HepG2 (cell line): ENCODE results near the gene DQX1. TPM values are rescaled to one million over a fixed set of nuclear protein-coding genes. Genes with fewer than 3 reads are reported as not detected.
A peak's percentile ranks its signal among the peaks of the same experiment; 100 is the strongest.

ENCODE experiments used
- ASH2L ChIP-seq: fragments of 300-600, 200-600 bp; sonication (generic); IDR thresholded peaks from 2 replicates; pipeline ENCODE4 v1.7.0; 2017; ENCODE audit warnings: low read depth, mild to moderate bottlenecking, moderate library complexity, mixed read lengths, low read length; ENCODE audit not compliant: insufficient read length
- CCDC6 ChIP-seq: sonication (generic); formaldehyde crosslinking; IDR thresholded peaks from 2 replicates; pipeline ENCODE4 v1.8.1; 2022; ENCODE audit warnings: mild to moderate bottlenecking, missing genetic modification reagents, moderate library complexity
- CEBPG ChIP-seq: IDR thresholded peaks from 2 replicates; pipeline ENCODE4 v1.6.1; 2016
- FOXJ3 ChIP-seq: sonication (generic); formaldehyde crosslinking; IDR thresholded peaks from 2 replicates; pipeline ENCODE4 v1.4.0; 2020; ENCODE audit warnings: missing genetic modification reagents, mild to moderate bottlenecking, borderline replicate concordance
- FOXO1 ChIP-seq: sonication (generic); formaldehyde crosslinking; IDR thresholded peaks from 2 replicates; pipeline ENCODE4 v1.4.0; 2020; ENCODE audit warnings: missing genetic modification reagents
- HOXA7 ChIP-seq: sonication (generic); formaldehyde crosslinking; IDR thresholded peaks from 2 replicates; pipeline ENCODE4 v1.8.1; 2022; ENCODE audit warnings: mild to moderate bottlenecking, missing genetic modification reagents, moderate library complexity
- KDM4B ChIP-seq: sonication (generic); formaldehyde crosslinking; IDR thresholded peaks from 2 replicates; pipeline ENCODE4 v1.4.0; 2020; ENCODE audit warnings: missing genetic modification reagents
- KDM5B ChIP-seq: sonication (generic); formaldehyde crosslinking; IDR thresholded peaks from 2 replicates; pipeline ENCODE4 v1.4.0; 2020; ENCODE audit warnings: missing genetic modification reagents, mild to moderate bottlenecking, borderline replicate concordance
- KLF13 ChIP-seq: sonication (generic); formaldehyde crosslinking; IDR thresholded peaks from 2 replicates; pipeline ENCODE4 v1.4.0; 2020; ENCODE audit warnings: mild to moderate bottlenecking, missing genetic modification reagents
- RBFOX2 ChIP-seq: fragments of 200-400 bp; formaldehyde crosslinking; IDR thresholded peaks from 2 replicates; pipeline ENCODE4 v1.6.1; 2017; ENCODE audit warnings: low read depth, mild to moderate bottlenecking, low read length
- SKI ChIP-seq: fragments of 450-650 bp; IDR thresholded peaks from one replicate; pipeline ENCODE4 v1.6.1; 2018; ENCODE audit warnings: mild to moderate bottlenecking; ENCODE audit not compliant: partially characterized antibody
- SRSF4 ChIP-seq: fragments of 200-400 bp; formaldehyde crosslinking; IDR thresholded peaks from one replicate; pipeline ENCODE4 v1.6.1; 2018; ENCODE audit warnings: mild to moderate bottlenecking, low read depth, low read length, moderate library complexity; ENCODE audit not compliant: poor library complexity, severe bottlenecking
- STAT5B ChIP-seq: sonication (generic); formaldehyde crosslinking; IDR thresholded peaks from 2 replicates; pipeline ENCODE4 v1.4.0; 2020; ENCODE audit warnings: missing genetic modification reagents
- ZBTB1 ChIP-seq: sonication (generic); formaldehyde crosslinking; IDR thresholded peaks from 2 replicates; pipeline ENCODE4 v1.4.0; 2020; ENCODE audit warnings: missing genetic modification reagents, borderline replicate concordance
- ZFP36L1 ChIP-seq: sonication (generic); formaldehyde crosslinking; IDR thresholded peaks from 2 replicates; pipeline ENCODE4 v1.8.0; 2022; ENCODE audit warnings: mild to moderate bottlenecking, missing genetic modification reagents, moderate library complexity
- ZFP36L2 ChIP-seq: sonication (generic); formaldehyde crosslinking; IDR thresholded peaks from 2 replicates; pipeline ENCODE4 v1.4.0; 2020; ENCODE audit warnings: missing genetic modification reagents
- ZFP62 ChIP-seq: sonication (generic); formaldehyde crosslinking; IDR thresholded peaks from 2 replicates; pipeline ENCODE4 v1.4.0; 2020; ENCODE audit warnings: missing genetic modification reagents
- ZFY ChIP-seq: sonication (generic); formaldehyde crosslinking; IDR thresholded peaks from 2 replicates; pipeline ENCODE4 v1.4.0; 2020; ENCODE audit warnings: missing genetic modification reagents
- ZFYVE20 ChIP-seq: sonication (generic); formaldehyde crosslinking; IDR thresholded peaks from 2 replicates; pipeline ENCODE4 v1.8.0; 2023; ENCODE audit warnings: low read depth, mild to moderate bottlenecking, moderate library complexity, missing genetic modification reagents, borderline replicate concordance
- ZNF12 ChIP-seq: sonication (generic); formaldehyde crosslinking; IDR thresholded peaks from 2 replicates; pipeline ENCODE4 v1.5.0; 2020; ENCODE audit warnings: missing genetic modification reagents
- ZNF317 ChIP-seq: sonication (generic); formaldehyde crosslinking; IDR thresholded peaks from 2 replicates; pipeline ENCODE4 v1.5.0; 2020; ENCODE audit warnings: mild to moderate bottlenecking, missing genetic modification reagents
- ZNF441 ChIP-seq: sonication (generic); formaldehyde crosslinking; IDR thresholded peaks from 2 replicates; pipeline ENCODE4 v1.7.0; 2021; ENCODE audit warnings: missing genetic modification reagents, borderline replicate concordance
- ZNF446 ChIP-seq: sonication (generic); formaldehyde crosslinking; IDR thresholded peaks from 2 replicates; pipeline ENCODE4 v1.5.0; 2020; ENCODE audit warnings: mild to moderate bottlenecking, missing genetic modification reagents
- ZNF460 ChIP-seq: sonication (generic); formaldehyde crosslinking; IDR thresholded peaks from 2 replicates; pipeline ENCODE4 v1.5.1; 2020; ENCODE audit warnings: missing genetic modification reagents, mild to moderate bottlenecking, borderline replicate concordance
- ZNF549 ChIP-seq: sonication (generic); formaldehyde crosslinking; IDR thresholded peaks from 2 replicates; pipeline ENCODE4 v1.5.0; 2020; ENCODE audit warnings: missing genetic modification reagents
- ZNF660 ChIP-seq: sonication (generic); formaldehyde crosslinking; IDR thresholded peaks from 2 replicates; pipeline ENCODE4 v1.5.1; 2020; ENCODE audit warnings: mild to moderate bottlenecking, low read depth, missing genetic modification reagents, borderline replicate concordance
- ZNF772 ChIP-seq: sonication (generic); formaldehyde crosslinking; IDR thresholded peaks from 2 replicates; pipeline ENCODE4 v1.5.0; 2020; ENCODE audit warnings: mild to moderate bottlenecking, missing genetic modification reagents
- ZNF839 ChIP-seq: sonication (generic); formaldehyde crosslinking; IDR thresholded peaks from 2 replicates; pipeline ENCODE4 v1.4.0; 2020; ENCODE audit warnings: missing genetic modification reagents, mild to moderate bottlenecking, borderline replicate concordance
- polyA plus RNA-seq, 8 experiments: library from polyadenylated mRNA; depleted of rRNA in 3 of 8; stranded (reverse) in 7 of 8; unstranded in 1 of 8; fragments of >200 nt; fragmentation: Illumina TruSeq in 4 of 8; extraction: Trizol in 4 of 8; gene quantifications; 2 replicates each; pipeline versions ENCODE4 v1.2.1 to v1.2.3, GENCODE V29; 2011 to 2016; ENCODE audit warnings: low read depth in 4 of 8, missing spikeins in 1 of 8, mixed read lengths in 1 of 8; ENCODE audit not compliant: insufficient read depth in 1 of 8
- total RNA-seq, 5 experiments: library from RNA; depleted of rRNA; stranded (reverse); fragments of >200 nt; fragmentation: Illumina TruSeq; extraction: Trizol; gene quantifications; 2 replicates each; pipeline ENCODE4 v1.2.3, GENCODE V29; 2016; ENCODE audit warnings: low read depth in 1 of 5
- TF ChIP-seq, protein P1 (sequence below): sonication (generic); formaldehyde crosslinking; IDR thresholded peaks from 2 replicates; pipeline ENCODE4 v1.4.0; 2020; ENCODE audit warnings: missing genetic modification reagents

The DQX1 gene
- total and polyA plus RNA-seq, 2 of the 13 experiments (the other 11 are each of a cell fraction or from before 2014, with no cell fraction given) = 27.6 to 89.8 TPM

DNA sequence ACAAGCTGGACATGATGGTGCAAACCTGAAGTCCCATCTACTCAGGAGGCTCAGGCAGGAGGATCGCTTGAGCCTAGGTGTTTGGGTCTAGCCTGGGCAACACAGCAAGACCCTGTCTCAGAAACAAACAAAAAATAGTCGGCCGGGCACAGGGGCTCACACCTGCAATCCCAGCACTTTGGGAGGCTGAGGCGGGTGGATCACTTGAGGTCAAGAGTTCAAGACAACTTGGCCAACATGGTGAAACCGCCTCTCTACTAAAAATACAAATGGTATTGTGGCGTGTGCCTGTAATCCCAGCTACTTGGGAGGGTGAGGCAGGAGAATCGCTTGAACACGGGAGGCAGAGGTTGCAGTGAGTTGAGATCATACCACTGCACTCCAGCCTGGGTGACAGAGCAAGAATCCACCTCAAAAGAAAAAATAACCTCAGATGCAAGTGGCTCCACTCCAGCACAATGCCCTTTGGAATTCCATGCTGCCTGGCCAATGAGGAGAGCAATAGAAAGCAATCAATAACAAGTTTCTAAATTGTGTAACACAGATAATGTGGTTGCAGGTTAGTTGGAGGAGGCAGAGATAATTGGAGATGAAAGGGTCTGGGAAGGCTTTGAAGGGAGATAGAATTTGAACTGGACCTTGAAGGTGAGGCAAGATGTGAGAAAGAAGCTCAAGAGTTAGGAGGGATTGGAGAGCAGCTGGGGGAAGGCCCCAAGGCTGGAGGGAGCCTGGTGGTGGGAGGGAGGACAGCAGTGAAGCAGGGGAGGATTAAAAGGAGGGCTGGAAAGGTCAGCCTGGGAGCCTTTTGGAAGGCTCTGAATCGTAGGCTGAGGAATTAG lies 37.2 kb downstream of the DQX1 start (continued):
- TF ChIP-seq, protein P1, sequence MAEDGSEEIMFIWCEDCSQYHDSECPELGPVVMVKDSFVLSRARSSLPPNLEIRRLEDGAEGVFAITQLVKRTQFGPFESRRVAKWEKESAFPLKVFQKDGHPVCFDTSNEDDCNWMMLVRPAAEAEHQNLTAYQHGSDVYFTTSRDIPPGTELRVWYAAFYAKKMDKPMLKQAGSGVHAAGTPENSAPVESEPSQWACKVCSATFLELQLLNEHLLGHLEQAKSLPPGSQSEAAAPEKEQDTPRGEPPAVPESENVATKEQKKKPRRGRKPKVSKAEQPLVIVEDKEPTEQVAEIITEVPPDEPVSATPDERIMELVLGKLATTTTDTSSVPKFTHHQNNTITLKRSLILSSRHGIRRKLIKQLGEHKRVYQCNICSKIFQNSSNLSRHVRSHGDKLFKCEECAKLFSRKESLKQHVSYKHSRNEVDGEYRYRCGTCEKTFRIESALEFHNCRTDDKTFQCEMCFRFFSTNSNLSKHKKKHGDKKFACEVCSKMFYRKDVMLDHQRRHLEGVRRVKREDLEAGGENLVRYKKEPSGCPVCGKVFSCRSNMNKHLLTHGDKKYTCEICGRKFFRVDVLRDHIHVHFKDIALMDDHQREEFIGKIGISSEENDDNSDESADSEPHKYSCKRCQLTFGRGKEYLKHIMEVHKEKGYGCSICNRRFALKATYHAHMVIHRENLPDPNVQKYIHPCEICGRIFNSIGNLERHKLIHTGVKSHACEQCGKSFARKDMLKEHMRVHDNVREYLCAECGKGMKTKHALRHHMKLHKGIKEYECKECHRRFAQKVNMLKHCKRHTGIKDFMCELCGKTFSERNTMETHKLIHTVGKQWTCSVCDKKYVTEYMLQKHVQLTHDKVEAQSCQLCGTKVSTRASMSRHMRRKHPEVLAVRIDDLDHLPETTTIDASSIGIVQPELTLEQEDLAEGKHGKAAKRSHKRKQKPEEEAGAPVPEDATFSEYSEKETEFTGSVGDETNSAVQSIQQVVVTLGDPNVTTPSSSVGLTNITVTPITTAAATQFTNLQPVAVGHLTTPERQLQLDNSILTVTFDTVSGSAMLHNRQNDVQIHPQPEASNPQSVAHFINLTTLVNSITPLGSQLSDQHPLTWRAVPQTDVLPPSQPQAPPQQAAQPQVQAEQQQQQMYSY (CRISPR knock-in tag) = no peak
- TF ChIP-seq ZBTB1 (CRISPR knock-in tag) = no peak
- no peak for TF ChIP-seq STAT5B
- TF ChIP-seq ZFY (CRISPR knock-in tag) = 0 out of 2 replicates have a peak, but pooled peaks have one; percentile 5
- TF ChIP-seq ZNF12 (CRISPR knock-in tag) = no peak
- TF ChIP-seq ZFYVE20 (CRISPR knock-in tag) = no peak
- TF ChIP-seq SKI = peak; percentile 72
- TF ChIP-seq ZNF660 (CRISPR knock-in tag) = no peak
- peak; percentile 76; the same call in 1 of the 2 replicates for TF ChIP-seq ZNF460 (CRISPR knock-in tag)
- TF ChIP-seq ZFP36L1 (CRISPR knock-in tag) = no peak
- no peak for TF ChIP-seq ZNF446
- peak; percentile 93; the same call in 1 of the 2 replicates for TF ChIP-seq HOXA7
- peak; percentile 95 for TF ChIP-seq CEBPG
- TF ChIP-seq SRSF4 = no peak
- TF ChIP-seq ZFP36L2 (CRISPR knock-in tag) = no peak
- 0 out of 2 replicates have a peak, but pooled peaks have one; percentile 23 for TF ChIP-seq ZNF772 (CRISPR knock-in tag)
- TF ChIP-seq ZNF549 (CRISPR knock-in tag) = no peak
- no peak for TF ChIP-seq KLF13 (CRISPR knock-in tag)
- peak; percentile 69 for TF ChIP-seq ASH2L
- TF ChIP-seq ZNF317 (CRISPR knock-in tag) = no peak
- 0 out of 2 replicates have a peak, but pooled peaks have one; percentile 5 for TF ChIP-seq RBFOX2
- TF ChIP-seq FOXJ3 (CRISPR knock-in tag) = peak; percentile 54; the same call in 1 of the 2 replicates
- no peak for TF ChIP-seq ZFP62
- peak; percentile 51 for TF ChIP-seq CCDC6 (CRISPR knock-in tag)
- peak; percentile 100 for TF ChIP-seq ZNF441 (CRISPR knock-in tag)
- no peak; the same call in 1 of the 2 replicates for TF ChIP-seq FOXO1 (CRISPR knock-in tag)
- no peak for TF ChIP-seq KDM4B (CRISPR knock-in tag)
- no peak for TF ChIP-seq KDM5B (CRISPR knock-in tag)
- 0 out of 2 replicates have a peak, but pooled peaks have one; percentile 48 for TF ChIP-seq ZNF839 (CRISPR knock-in tag)
